Karpas-422 (cell line): ENCODE data around the gene WNT5B. TPM values are rescaled to one million over a fixed set of nuclear protein-coding genes. Genes with fewer than 3 reads are reported as not detected.

ENCODE experiments used
- DNase-seq: peaks from one replicate; pipeline ENCODE4 v3.0.0-alpha.2; 2015
- H2AFZ ChIP-seq: fragments of 200-600 bp; sonication (generic); 2 replicates; pipeline ENCODE4 v1.6.1; 2014; ENCODE audit warnings: antibody characterized with exemption, low read length, mixed read lengths
- H3K27ac ChIP-seq: fragments of 200-600 bp; sonication (generic); 2 replicates; pipeline ENCODE4 v1.5.1; 2014; ENCODE audit warnings: mild to moderate bottlenecking, low read length, moderate library complexity
- H3K27me3 ChIP-seq: fragments of 200-600 bp; sonication (generic); 2 replicates; pipeline ENCODE4 v1.6.1; 2014; ENCODE audit warnings: low read length, mixed read lengths
- H3K36me3 ChIP-seq: fragments of 200-600 bp; sonication (generic); 2 replicates; pipeline ENCODE4 v1.6.1; 2014; ENCODE audit warnings: low read length, mixed read lengths; ENCODE audit not compliant: insufficient read depth
- H3K4me1 ChIP-seq: fragments of 200-600 bp; sonication (generic); 2 replicates; pipeline ENCODE4 v1.6.1; 2014; ENCODE audit warnings: mild to moderate bottlenecking, low read length, mixed read lengths
- H3K4me2 ChIP-seq: fragments of 200-600 bp; sonication (generic); 2 replicates; pipeline ENCODE4 v1.6.1; 2014; ENCODE audit warnings: low read length, low read depth, mild to moderate bottlenecking; ENCODE audit not compliant: poor library complexity, severe bottlenecking
- H3K4me3 ChIP-seq: fragments of 200-600 bp; sonication (generic); 2 replicates; pipeline ENCODE4 v1.5.1; 2014; ENCODE audit warnings: mild to moderate bottlenecking, antibody characterized with exemption, low read length, mixed read lengths
- H3K79me2 ChIP-seq: fragments of 200-600 bp; sonication (generic); 2 replicates; pipeline ENCODE4 v1.6.1; 2014; ENCODE audit warnings: mild to moderate bottlenecking, low read length, mixed read lengths
- H3K9ac ChIP-seq: fragments of 200-600 bp; sonication (generic); 2 replicates; pipeline ENCODE4 v1.6.0; 2014; ENCODE audit warnings: low read length
- H3K9me2 ChIP-seq: fragments of 200-600 bp; sonication (generic), shearing (Covaris generic); replicated peaks from 2 replicates; pipeline ENCODE4 v1.6.0; 2014; ENCODE audit warnings: mild to moderate bottlenecking, low read length, moderate library complexity; ENCODE audit not compliant: insufficient read depth
- H3K9me3 ChIP-seq: fragments of 300-700, 200-600 bp; sonication (generic); 2 replicates; pipeline ENCODE4 v1.6.1; 2014; ENCODE audit warnings: low read length, mixed read lengths
- H4K20me1 ChIP-seq: fragments of 200-600 bp; sonication (generic); 2 replicates; pipeline ENCODE4 v1.6.1; 2014; ENCODE audit warnings: mild to moderate bottlenecking, antibody characterized with exemption, low read length, low read depth; ENCODE audit not compliant: insufficient read depth
- total RNA-seq: library from RNA; depleted of rRNA; stranded (reverse); fragments of >200 nt; shearing (Covaris generic); gene quantifications from 2 replicates; pipeline ENCODE4 v1.2.3, GENCODE V29; 2014; ENCODE audit warnings: low replicate concordance

WNT5B gene
- total RNA-seq, 1 experiment from 2014 or later = not detected

- Histone ChIP-seq H3K27me3 (no peaks in the 10 kb centered on the region), H3K4me3 (no peak overlapping the region), H3K9me2 (no peaks in the 10 kb centered on the region), H3K4me2 (no peak overlapping the region), H3K9me3 (no peaks in the 10 kb centered on the region), H3K79me2 (no peaks in the 10 kb centered on the region), H4K20me1 (no peaks in the 10 kb centered on the region), H2AFZ (no peak overlapping the region), H3K27ac (no peak overlapping the region), H3K4me1 (no peaks in the 10 kb centered on the region), H3K9ac (no peak overlapping the region), H3K36me3 (no peaks in the 10 kb centered on the region)
- no peak for DNase-seq
Measured at GRCh38 chr12:1639538-1639937, 10.5 kb downstream of the WNT5B start.

GRCh38 chr12:1640328-1641234, 11.6 kb downstream of the WNT5B start:
- H2AFZ ChIP-seq = no peak overlapping the region
- H3K9ac ChIP-seq = no peak overlapping the region
- H3K79me2 ChIP-seq = no peaks in the 10 kb centered on the region
- H3K27me3 ChIP-seq = no peaks in the 10 kb centered on the region
- H3K27ac ChIP-seq = no peak overlapping the region
- no peak overlapping the region for H3K4me2 ChIP-seq
- no peak for DNase-seq
- no peaks in the 10 kb centered on the region for H3K9me2 ChIP-seq
- H4K20me1 ChIP-seq = no peaks in the 10 kb centered on the region
- no peak overlapping the region for H3K4me3 ChIP-seq
- no peaks in the 10 kb centered on the region for H3K4me1 ChIP-seq
- H3K9me3 ChIP-seq = no peaks in the 10 kb centered on the region
- H3K36me3 ChIP-seq = no peaks in the 10 kb centered on the region

- Histone ChIP-seq H3K4me3 (no peak overlapping the region), H3K9ac (no peak overlapping the region), H3K4me2 (no peak overlapping the region), H4K20me1 (no peaks in the 10 kb centered on the region), H3K36me3 (no peaks in the 10 kb centered on the region), H3K27ac (no peak overlapping the region), H3K27me3 (no peaks in the 10 kb centered on the region), H3K9me2 (no peaks in the 10 kb centered on the region), H3K79me2 (no peaks in the 10 kb centered on the region), H3K4me1 (no peaks in the 10 kb centered on the region), H2AFZ (no peak overlapping the region), H3K9me3 (no peaks in the 10 kb centered on the region)
- no peak for DNase-seq
Measured at GRCh38 chr12:1642513-1642912, 13.5 kb downstream of the WNT5B start.

GRCh38 chr12:1643043-1643442, 14.0 kb downstream of the WNT5B start:
- Histone ChIP-seq H3K36me3 (no peaks in the 10 kb centered on the region), H3K27ac (no peak overlapping the region), H3K4me2 (no peak overlapping the region), H3K9ac (no peak overlapping the region), H3K27me3 (no peaks in the 10 kb centered on the region), H3K79me2 (no peaks in the 10 kb centered on the region), H4K20me1 (no peaks in the 10 kb centered on the region), H3K9me3 (no peaks in the 10 kb centered on the region), H3K4me3 (no peak overlapping the region), H2AFZ (no peak overlapping the region), H3K9me2 (no peaks in the 10 kb centered on the region), H3K4me1 (no peaks in the 10 kb centered on the region)
- DNase-seq = no peak

- H3K27me3 ChIP-seq = no peaks in the 10 kb centered on the region
- H4K20me1 ChIP-seq = no peaks in the 10 kb centered on the region
- no peak overlapping the region for H2AFZ ChIP-seq
- no peak overlapping the region for H3K27ac ChIP-seq
- no peaks in the 10 kb centered on the region for H3K79me2 ChIP-seq
- no peaks in the 10 kb centered on the region for H3K9me3 ChIP-seq
- H3K4me2 ChIP-seq = no peak overlapping the region
- DNase-seq = no peak
- no peaks in the 10 kb centered on the region for H3K4me1 ChIP-seq
- no peaks in the 10 kb centered on the region for H3K36me3 ChIP-seq
- H3K4me3 ChIP-seq = no peak overlapping the region
- no peak overlapping the region for H3K9ac ChIP-seq
- no peaks in the 10 kb centered on the region for H3K9me2 ChIP-seq
Measured at GRCh38 chr12:1643905-1644533, 15.0 kb downstream of the WNT5B start.

GRCh38 chr12:1644534-1645438, 15.8 kb downstream of the WNT5B start:
- no peak overlapping the region for H3K9ac ChIP-seq
- H3K4me2 ChIP-seq = no peak overlapping the region
- H3K4me3 ChIP-seq = no peak overlapping the region
- DNase-seq = no peak
- H3K4me1 ChIP-seq = no peaks in the 10 kb centered on the region
- H3K27ac ChIP-seq = no peak overlapping the region
- H3K79me2 ChIP-seq = no peaks in the 10 kb centered on the region
- no peaks in the 10 kb centered on the region for H3K36me3 ChIP-seq
- H4K20me1 ChIP-seq = no peaks in the 10 kb centered on the region
- no peak overlapping the region for H2AFZ ChIP-seq
- no peaks in the 10 kb centered on the region for H3K27me3 ChIP-seq
- H3K9me3 ChIP-seq = no peaks in the 10 kb centered on the region
- no peaks in the 10 kb centered on the region for H3K9me2 ChIP-seq

- no peak for DNase-seq
- Histone ChIP-seq H3K4me3 (no peak overlapping the region), H3K9ac (no peak overlapping the region), H3K36me3 (no peaks in the 10 kb centered on the region), H3K27me3 (no peaks in the 10 kb centered on the region), H3K4me1 (no peaks in the 10 kb centered on the region), H3K27ac (no peak overlapping the region), H2AFZ (no peak overlapping the region), H4K20me1 (no peaks in the 10 kb centered on the region), H3K4me2 (no peak overlapping the region), H3K9me2 (no peaks in the 10 kb centered on the region), H3K79me2 (no peaks in the 10 kb centered on the region), H3K9me3 (no peaks in the 10 kb centered on the region)
Measured at GRCh38 chr12:1645819-1646218, 16.8 kb downstream of the WNT5B start.
